NCI-H2029 treated with DMSO at 0.1 percent for 48 hours (cell line): ENCODE measurements around the gene TRAP1.
"Not testable (repeated sequence)": the region's sequence is repeated elsewhere in the genome, so short reads cannot be mapped to it uniquely, and the experiment has no call there.

Source experiments
- DNase-seq: peaks from one replicate; lab custom pipeline; 2025; lab: John Stamatoyannopoulos, UW

TRAP1 gene

DNA sequence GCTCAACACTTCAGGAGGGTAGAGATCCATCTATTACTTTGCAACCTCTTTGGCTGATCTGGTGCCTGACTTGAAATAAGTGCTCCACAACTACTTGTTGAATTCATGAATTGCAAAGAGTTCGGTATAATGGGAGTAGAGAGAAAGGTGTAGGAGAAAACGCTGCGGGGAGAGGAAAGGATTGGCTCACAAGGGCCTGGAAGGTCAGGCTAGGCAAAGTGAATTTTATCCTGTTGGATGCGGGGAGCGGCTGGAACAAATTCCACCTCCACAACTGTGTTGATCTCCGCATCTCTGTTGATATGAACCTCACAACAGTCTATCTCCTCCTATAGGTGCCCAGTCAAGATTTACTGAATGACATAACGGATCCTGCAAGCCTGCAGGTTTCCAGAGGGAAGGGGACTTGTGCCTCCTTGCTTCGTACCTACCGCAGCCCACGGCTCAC, 106.6 kb downstream of the TRAP1 start:
- no peak for DNase-seq

DNA sequence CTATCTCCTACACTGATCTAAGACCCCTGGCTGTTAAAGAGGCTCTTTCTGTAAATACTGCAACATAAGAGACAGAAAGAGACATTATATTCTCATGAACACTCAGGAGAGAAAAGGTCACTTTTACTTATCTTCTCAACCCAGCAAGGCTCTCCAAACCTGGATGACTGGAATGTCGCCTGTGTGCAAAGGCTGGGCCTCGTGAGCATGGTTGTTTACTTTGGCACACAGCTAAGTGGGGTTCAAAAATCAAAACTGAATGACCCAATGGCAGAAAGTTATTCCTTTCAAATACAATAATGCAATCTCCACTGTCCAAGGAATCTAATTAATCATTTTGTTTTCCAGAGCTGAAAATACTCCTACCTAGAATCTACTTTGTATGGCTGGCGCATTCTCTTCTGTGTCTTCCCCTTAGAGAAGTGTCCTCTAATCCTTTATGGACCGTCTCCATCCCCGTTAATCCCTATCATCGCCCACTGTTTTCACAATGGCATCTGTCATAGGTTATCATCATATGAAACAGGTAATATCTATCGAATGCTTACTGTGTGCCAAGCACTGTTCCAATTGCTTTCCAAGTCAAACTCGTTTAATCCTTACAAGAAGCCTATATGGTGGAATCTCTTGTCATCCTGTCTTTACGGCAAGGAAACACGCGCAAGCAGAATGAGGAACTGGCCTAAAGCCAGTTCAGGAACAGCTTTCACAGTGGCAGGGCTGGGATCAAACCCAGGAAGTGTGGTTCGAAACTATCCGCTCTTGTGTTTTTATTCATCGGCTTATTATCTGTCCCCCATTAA, 107.2 kb downstream of the TRAP1 start:
- DNase-seq = no peak

DNA sequence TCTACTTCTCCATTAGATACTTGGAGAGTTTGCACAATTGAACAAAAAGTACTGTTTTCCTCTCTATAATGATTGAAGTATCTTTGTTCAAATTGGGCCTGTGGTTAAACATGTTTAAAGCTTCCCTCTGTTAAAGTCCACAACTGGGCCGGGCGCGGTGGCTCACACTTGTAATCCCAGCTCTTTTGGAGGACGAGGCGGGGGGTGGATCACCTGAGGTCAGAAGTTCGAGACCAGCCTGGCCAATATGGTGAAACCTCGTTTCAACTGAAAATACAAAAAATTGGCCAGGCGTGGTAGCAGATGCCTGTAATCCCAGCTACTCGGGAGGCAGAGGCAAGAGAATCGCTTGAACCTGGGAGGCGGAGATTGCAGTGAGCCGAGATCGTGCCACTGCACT, 108.3 kb downstream of the TRAP1 start:
- not testable (repeated sequence) for DNase-seq

DNA sequence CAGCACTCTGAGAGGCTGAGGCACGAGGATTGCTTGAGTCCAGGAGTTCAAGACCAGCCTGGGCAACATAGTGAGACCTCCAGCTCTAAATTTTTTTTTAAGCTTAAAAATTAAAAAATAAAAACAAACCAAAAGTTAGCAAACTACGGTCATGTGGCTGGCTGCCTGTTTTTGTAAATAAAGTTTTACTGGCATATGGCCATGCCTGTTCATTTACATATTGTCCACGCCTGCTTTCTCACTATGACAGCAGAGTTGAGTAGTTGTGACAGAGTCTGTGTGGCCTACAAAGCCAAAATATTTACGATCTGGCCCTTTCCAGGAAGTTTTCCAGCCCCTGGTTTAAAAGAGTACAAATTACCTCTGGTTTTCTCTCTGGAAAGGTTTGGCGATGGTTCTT, 109.3 kb downstream of the TRAP1 start:
- no peak for DNase-seq
